ENCODE data around the gene THSD4.
"Not testable (repeated sequence)": the region's sequence is repeated elsewhere in the genome, so short reads cannot be mapped to it uniquely, and the experiment has no call there.

Gene THSD4

DNA sequence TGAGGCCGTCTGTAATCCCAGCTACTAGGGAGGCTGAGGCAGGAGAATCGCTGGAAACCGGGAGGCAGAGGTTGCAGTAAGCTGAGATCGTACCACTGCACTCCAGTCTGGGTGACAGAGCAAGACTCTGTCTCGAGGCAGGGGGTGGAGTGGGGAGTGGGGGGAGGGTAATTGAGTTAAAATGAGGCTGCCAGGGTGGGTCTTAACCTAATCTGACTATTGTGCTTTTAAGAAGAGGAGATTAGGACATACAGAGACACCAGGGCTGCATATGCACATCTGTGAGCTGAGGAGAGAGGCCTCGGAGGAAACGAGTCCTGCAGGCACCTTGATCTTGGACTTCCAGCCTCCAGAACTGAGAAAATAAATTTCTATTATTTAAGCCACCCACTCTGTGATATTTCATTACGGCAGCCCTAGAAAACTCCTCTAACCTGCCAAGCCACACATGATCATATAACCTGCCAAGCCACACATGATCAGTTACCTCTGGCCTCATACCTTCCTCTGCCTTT, 197.0 kb downstream of the THSD4 start:
- TF ChIP-seq, protein P1, sequence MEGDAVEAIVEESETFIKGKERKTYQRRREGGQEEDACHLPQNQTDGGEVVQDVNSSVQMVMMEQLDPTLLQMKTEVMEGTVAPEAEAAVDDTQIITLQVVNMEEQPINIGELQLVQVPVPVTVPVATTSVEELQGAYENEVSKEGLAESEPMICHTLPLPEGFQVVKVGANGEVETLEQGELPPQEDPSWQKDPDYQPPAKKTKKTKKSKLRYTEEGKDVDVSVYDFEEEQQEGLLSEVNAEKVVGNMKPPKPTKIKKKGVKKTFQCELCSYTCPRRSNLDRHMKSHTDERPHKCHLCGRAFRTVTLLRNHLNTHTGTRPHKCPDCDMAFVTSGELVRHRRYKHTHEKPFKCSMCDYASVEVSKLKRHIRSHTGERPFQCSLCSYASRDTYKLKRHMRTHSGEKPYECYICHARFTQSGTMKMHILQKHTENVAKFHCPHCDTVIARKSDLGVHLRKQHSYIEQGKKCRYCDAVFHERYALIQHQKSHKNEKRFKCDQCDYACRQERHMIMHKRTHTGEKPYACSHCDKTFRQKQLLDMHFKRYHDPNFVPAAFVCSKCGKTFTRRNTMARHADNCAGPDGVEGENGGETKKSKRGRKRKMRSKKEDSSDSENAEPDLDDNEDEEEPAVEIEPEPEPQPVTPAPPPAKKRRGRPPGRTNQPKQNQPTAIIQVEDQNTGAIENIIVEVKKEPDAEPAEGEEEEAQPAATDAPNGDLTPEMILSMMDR (conservative IDR thresholded peaks at IDR 0.05) = no peak
- TF ChIP-seq ZFX (IDR thresholded peaks at IDR 0.05) = no peak
- no peak overlapping the region for H3K27ac ChIP-seq

DNA sequence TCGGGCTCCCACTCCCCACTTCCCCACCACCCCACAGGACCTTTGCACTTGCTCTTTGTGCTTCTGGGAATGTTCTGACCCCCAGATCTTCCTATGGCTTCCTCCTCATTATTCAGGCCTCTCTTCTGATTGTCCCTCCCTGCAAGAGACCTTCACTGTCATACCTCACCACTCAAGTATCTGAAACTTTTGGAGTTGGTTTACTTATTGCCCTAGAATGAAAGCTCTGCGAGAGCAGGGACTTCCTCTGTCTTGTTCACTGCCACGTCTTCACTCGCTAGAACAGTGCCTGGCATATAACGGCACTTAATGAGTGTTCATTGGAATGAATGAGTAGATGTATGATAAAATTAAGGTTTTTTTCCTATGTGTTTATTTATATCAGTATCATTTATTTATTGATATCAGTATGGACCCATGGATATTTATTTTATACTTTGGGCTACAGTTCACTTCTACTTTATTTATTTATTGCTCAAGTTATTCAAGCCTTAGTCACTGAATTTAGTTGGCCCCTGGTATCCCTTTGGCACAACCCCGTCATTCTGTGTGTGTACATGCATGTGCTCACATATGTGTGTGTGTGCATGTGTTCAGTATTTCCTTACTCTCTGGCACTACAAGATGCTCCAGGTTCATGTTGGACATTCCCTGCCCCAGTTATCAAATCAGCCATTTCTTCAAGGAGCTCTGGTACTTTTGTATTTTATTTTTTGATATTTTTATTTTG, 197.6 kb downstream of the THSD4 start:
- no peak overlapping the region for H3K27ac ChIP-seq
- no peak for TF ChIP-seq ZFX (IDR thresholded peaks at IDR 0.05)
- TF ChIP-seq, protein P1 (conservative IDR thresholded peaks at IDR 0.05) = no peak

DNA sequence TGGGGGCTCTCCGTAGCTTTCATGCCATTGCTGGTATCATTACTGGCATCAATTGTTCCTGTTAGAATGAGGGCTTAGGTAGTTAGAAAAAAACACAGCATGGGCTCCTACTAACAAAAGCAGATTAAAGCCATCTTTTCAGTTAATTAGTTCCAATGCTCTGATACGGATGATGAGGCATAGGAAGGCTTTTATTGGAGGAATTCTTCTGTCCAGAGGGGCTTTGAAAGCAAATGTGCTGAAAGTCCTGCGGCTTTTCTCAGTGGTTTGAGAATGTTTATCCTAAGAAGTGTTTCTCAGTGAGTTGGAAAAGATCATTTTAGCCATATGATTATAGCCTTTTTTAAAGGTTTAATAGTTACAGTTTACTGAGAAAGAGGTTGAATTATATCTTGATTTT, 198.5 kb downstream of the THSD4 start:
- no peak overlapping the region for H3K27ac ChIP-seq
- TF ChIP-seq ZFX (IDR thresholded peaks at IDR 0.05) = no peak
- TF ChIP-seq, protein P1 (conservative IDR thresholded peaks at IDR 0.05) = no peak

DNA sequence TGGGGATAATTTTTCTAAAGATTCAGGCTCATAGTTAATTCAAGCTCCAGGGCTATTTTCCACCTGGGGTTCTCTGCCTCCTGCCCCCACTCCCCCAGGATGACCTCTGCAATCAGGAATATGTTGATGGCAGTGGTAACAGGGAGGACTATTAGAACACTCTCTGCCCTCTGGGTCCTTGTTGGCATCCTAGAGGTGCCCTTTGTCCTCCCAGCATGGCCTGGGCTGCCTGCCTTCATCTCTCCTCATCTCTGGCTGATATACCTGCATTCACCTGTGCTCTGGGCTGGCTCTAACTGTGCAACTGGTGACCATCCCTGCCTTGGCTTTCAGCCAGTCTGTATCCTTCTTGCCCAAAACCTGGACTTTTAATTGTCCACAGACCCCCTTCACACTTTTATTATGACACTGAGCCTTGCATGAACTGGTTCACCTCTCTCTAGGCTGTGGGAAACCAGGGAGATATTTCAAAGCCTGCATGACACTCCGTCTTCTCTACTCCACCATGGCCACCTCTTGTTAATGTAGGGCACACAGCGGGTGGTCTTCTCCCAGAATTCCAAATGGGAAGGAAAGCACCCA, 199.8 kb downstream of the THSD4 start:
- no peak overlapping the region for H3K27ac ChIP-seq
- TF ChIP-seq, protein P1 (conservative IDR thresholded peaks at IDR 0.05) = no peak
- TF ChIP-seq ZFX (IDR thresholded peaks at IDR 0.05) = no peak

DNA sequence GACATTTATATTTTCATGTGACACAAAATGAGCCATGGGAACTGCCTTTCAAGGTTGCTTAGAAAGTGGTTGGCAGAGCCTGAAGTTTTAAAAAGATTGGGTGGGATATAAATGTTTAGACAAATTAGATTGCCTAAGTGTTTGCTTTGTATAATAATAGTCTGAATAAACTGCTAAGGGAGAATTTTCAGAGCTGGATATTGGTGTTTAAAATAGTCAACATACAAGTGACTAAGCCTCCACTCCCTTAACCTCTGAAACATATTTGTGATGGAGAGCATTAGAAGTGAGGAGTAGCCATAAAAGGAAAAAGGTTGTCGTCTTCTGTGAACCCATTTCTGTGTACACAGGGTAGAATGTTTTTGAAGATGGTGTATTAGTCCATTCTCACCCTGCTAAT, 201.6 kb downstream of the THSD4 start:
- no peak for TF ChIP-seq ZFX (IDR thresholded peaks at IDR 0.05)
- no peak overlapping the region for H3K27ac ChIP-seq

DNA sequence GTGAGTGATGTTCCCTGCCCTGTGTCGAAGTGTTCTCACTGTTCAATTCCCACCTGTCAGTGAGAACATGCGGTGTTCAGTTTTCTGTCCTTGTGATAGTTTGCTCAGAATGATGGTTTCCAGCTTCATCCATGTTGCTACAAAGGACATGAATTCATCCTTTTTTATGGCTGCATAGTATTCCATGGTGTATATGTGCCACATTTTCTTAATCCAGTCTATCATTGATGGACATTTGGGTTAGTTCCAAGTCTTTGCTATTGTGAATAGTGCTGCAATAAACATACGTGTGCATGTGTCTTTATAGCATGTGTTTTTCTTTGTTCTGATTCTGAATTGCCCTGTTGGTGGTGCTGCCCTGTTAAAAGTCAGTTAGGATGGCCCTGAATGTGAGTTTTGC, 204.2 kb downstream of the THSD4 start:
- H3K27ac ChIP-seq = not testable (repeated sequence)

DNA sequence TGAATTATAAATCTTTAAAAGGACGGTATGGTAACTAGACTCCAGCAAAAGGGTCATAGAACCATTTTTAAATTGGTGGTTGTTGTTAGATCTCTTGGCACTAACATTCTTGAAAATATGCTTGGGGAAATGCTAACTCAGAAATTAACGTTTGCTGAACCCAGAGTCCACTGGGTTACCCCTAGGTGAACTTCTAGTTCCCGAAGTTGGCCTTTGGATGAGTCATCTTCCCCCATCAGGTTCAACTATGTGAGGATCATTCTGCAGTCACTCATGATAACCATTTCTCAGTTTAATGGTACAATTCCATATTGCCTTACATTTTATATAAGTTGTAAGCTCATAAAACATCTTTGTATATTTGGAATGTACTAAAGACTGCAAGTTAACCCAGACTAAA, 204.7 kb downstream of the THSD4 start:
- H3K27ac ChIP-seq = no peak overlapping the region
- no peak for TF ChIP-seq ZFX (IDR thresholded peaks at IDR 0.05)
- TF ChIP-seq, protein P1 (conservative IDR thresholded peaks at IDR 0.05) = no peak

DNA sequence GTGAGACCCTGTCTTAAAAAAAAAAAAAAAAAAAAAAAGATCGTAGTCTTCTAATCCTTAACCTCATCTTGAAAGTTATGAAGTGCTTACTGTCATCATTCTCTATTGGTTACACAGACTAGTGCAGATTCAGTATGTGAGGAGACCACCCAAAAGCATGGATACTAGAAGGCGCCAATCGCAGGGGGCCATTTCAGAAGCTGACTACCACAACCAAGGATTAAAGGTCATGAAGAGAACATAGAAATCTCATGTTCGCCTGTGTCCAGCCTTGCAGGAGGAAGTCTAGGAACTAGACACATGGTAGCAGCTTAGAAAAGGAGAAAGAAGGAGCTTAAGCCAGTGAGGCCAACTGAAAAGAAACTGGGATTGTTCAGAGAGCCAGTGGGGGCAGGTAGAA, 207.8 kb downstream of the THSD4 start:
- H3K27ac ChIP-seq = no peak overlapping the region
- TF ChIP-seq, protein P1 (conservative IDR thresholded peaks at IDR 0.05) = no peak
- no peak for TF ChIP-seq ZFX (IDR thresholded peaks at IDR 0.05)

All from C4-2B (cell line).